Caco-2 (cell line): Measurements from ENCODE around the gene PAX4. TPM values are rescaled to one million over a fixed set of nuclear protein-coding genes. Genes with fewer than 3 reads are reported as not detected.

Experiments
- BruUV-seq: library from RNA; stranded (reverse); fragments of 400-500 nt; replicated peaks from 2 replicates; lab custom pipeline; 2021; lab: Mats Ljungman, UMichigan
- CTCF ChIA-PET: fragments of 300-600 bp; sonication (Branson Sonifier 250); formaldehyde crosslinking; loops from one replicate; lab custom pipeline; 2022; ENCODE audit warnings: antibody characterized with exemption; lab: Charles Lee
- POLR2A ChIA-PET: fragments of 300-600 bp; sonication (Branson Sonifier 250); formaldehyde crosslinking; loops from one replicate; lab custom pipeline; 2022; ENCODE audit warnings: antibody characterized with exemption; lab: Charles Lee
- DNase-seq, 2 experiments: peaks; one replicate each; pipeline versions ENCODE4 v3.0.0 to v3.0.0-alpha.2; 2020 to 2022
- H3K27me3 ChIP-seq: replicated peaks from 2 replicates; pipeline ENCODE4 v1.6.0; 2011; ENCODE audit warnings: low read length; ENCODE audit not compliant: control insufficient read depth, insufficient read depth
- H3K36me3 ChIP-seq: 2 replicates; pipeline ENCODE4 v1.5.1; 2011; ENCODE audit warnings: low read length; ENCODE audit not compliant: control insufficient read depth, insufficient read depth
- H3K4me1 ChIP-seq: fragments of 250-450 bp; sonication (Bioruptor Pico); 2 replicates; pipeline ENCODE4 v1.5.1; 2020; ENCODE audit warnings: mild to moderate bottlenecking
- H3K4me3 ChIP-seq: 2 replicates; pipeline ENCODE4 v1.5.1; 2011; ENCODE audit warnings: low read depth, mild to moderate bottlenecking, control low read depth, low read length
- H3K9me3 ChIP-seq: fragments of 250-450 bp; sonication (Bioruptor Pico); 2 replicates; pipeline ENCODE4 v1.5.1; 2020; ENCODE audit warnings: mild to moderate bottlenecking, moderate library complexity
- H3K27ac Mint-ChIP-seq: one replicate; pipeline ENCODE4 v1.8.0; 2022; ENCODE audit warnings: mixed read lengths; ENCODE audit not compliant: unreplicated experiment
- H3K27me3 Mint-ChIP-seq: one replicate; pipeline ENCODE4 v1.8.0; 2022; ENCODE audit warnings: mixed read lengths; ENCODE audit not compliant: insufficient read depth, unreplicated experiment
- H3K36me3 Mint-ChIP-seq: one replicate; pipeline ENCODE4 v1.8.0; 2022; ENCODE audit warnings: mild to moderate bottlenecking, mixed read lengths; ENCODE audit not compliant: insufficient read depth, unreplicated experiment
- H3K4me1 Mint-ChIP-seq: one replicate; pipeline ENCODE4 v1.8.0; 2022; ENCODE audit warnings: low read depth, mixed read lengths; ENCODE audit not compliant: unreplicated experiment
- H3K4me3 Mint-ChIP-seq: one replicate; pipeline ENCODE4 v1.8.0; 2022; ENCODE audit warnings: mild to moderate bottlenecking, moderate library complexity, mixed read lengths; ENCODE audit not compliant: unreplicated experiment
- H3K9me3 Mint-ChIP-seq: one replicate; pipeline ENCODE4 v1.8.0; 2022; ENCODE audit warnings: mixed read lengths; ENCODE audit not compliant: unreplicated experiment
- CTCF ChIP-seq, 2 experiments: fragments of 200-600 bp in 1 of 2; IDR thresholded peaks; 1 replicate in 1 of 2; 2 replicates in 1 of 2; pipeline versions ENCODE4 v1.5.1 to v1.8.0; 2011 to 2022; ENCODE audit warnings: antibody characterized with exemption in 1 of 2, control low read depth in 1 of 2, inconsistent platforms in 1 of 2, low read depth in 1 of 2, low read length in 1 of 2, mild to moderate bottlenecking in 1 of 2, moderate library complexity in 1 of 2; ENCODE audit not compliant: insufficient read depth in 1 of 2, severe bottlenecking in 1 of 2, unreplicated experiment in 1 of 2
- intact Hi-C: fragments of 100-400 bp; cut with micrococcal nuclease; formaldehyde crosslinking; loops from one replicate; pipeline ENCODE4 v1.10.0; 2022; ENCODE audit not compliant: unreplicated experiment
- total RNA-seq: library from RNA; stranded (reverse); gene quantifications from 2 replicates; pipeline ENCODE4 v1.2.3, GENCODE V29; 2022

PAX4 gene
- total RNA-seq, 1 experiment from 2014 or later = not detected

- Mint-ChIP-seq H3K36me3 (no peaks in the 10 kb centered on the region), H3K27me3 (peaks cover 30% of the 10 kb centered on the region), H3K4me3 (no peak overlapping the region), H3K27ac (no peak overlapping the region), H3K9me3 (no peaks in the 10 kb centered on the region), H3K4me1 (no peaks in the 10 kb centered on the region)
- Histone ChIP-seq H3K9me3 (no peaks in the 10 kb centered on the region), H3K4me3 (no peak overlapping the region), H3K27me3 (no peaks in the 10 kb centered on the region; the same call in 1 of the 2 replicates), H3K4me1 (no peaks in the 10 kb centered on the region), H3K36me3 (no peaks in the 10 kb centered on the region)
- intact Hi-C loops = no loop called here
- no peak for DNase-seq
- no peak for TF ChIP-seq CTCF (IDR thresholded peaks at IDR 0.05; ENCODE audit: insufficient read depth in 1 of 2, low read depth in 1 of 2, low read length in 1 of 2, severe bottlenecking in 1 of 2, unreplicated experiment in 1 of 2)
- ChIA-PET POLR2A (no interaction called here), CTCF (no interaction called here)
- no TSS peak for BruUV-seq
Measured at GRCh38 chr7:127625331-127625730, 7.4 kb upstream of the PAX4 start.

- no TSS peak for BruUV-seq
- Mint-ChIP-seq H3K4me1 (no peaks in the 10 kb centered on the region), H3K27me3 (peaks cover 50% of the 10 kb centered on the region), H3K36me3 (no peaks in the 10 kb centered on the region), H3K27ac (no peak overlapping the region), H3K4me3 (peak overlapping the region; percentile 26), H3K9me3 (no peaks in the 10 kb centered on the region)
- ChIA-PET CTCF (interaction anchor here (0.6 to 1.0 kb wide), 2 partner anchors 8 to 32 kb away, joined by 3 to 4 read pairs; no protein-coding TSS in a partner anchor), POLR2A (interaction anchor here (1.2 kb wide), 1 partner anchor 31 kb away, joined by 3 read pairs; no protein-coding TSS in a partner anchor)
- Histone ChIP-seq H3K36me3 (no peaks in the 10 kb centered on the region), H3K9me3 (no peaks in the 10 kb centered on the region), H3K27me3 (peaks cover 4% of the 10 kb centered on the region), H3K4me1 (no peaks in the 10 kb centered on the region), H3K4me3 (no peak overlapping the region)
- no peak for DNase-seq
- intact Hi-C loops = no loop called here
- no peak for TF ChIP-seq CTCF (IDR thresholded peaks at IDR 0.05; ENCODE audit: insufficient read depth in 1 of 2, low read depth in 1 of 2, low read length in 1 of 2, severe bottlenecking in 1 of 2, unreplicated experiment in 1 of 2)
Measured at GRCh38 chr7:127620406-127621233, 2.7 kb upstream of the PAX4 start.

- peak in 1 of 2 experiments; percentile 15 for DNase-seq
- H3K4me3 Mint-ChIP-seq = peak overlapping the region; percentile 26
Measured at GRCh38 chr7:127619681-127620405, 1.9 kb upstream of the PAX4 start.

More at GRCh38 chr7:127619681-127620405, 1.9 kb upstream of the PAX4 start:
- Mint-ChIP-seq H3K9me3 (no peaks in the 10 kb centered on the region), H3K27ac (no peak overlapping the region), H3K27me3 (peaks cover 52% of the 10 kb centered on the region), H3K4me1 (no peaks in the 10 kb centered on the region), H3K36me3 (no peaks in the 10 kb centered on the region)
- TF ChIP-seq CTCF (IDR thresholded peaks at IDR 0.05; ENCODE audit: insufficient read depth in 1 of 2, low read depth in 1 of 2, low read length in 1 of 2, severe bottlenecking in 1 of 2, unreplicated experiment in 1 of 2) = no peak
- Histone ChIP-seq H3K27me3 (peaks cover 4% of the 10 kb centered on the region), H3K36me3 (no peaks in the 10 kb centered on the region), H3K9me3 (no peaks in the 10 kb centered on the region), H3K4me3 (no peak overlapping the region), H3K4me1 (no peaks in the 10 kb centered on the region)
- no TSS peak for BruUV-seq
- ChIA-PET POLR2A (interaction anchor here (1.2 kb wide), 1 partner anchor 31 kb away, joined by 3 read pairs; no protein-coding TSS in a partner anchor), CTCF (interaction anchor here (1.0 kb wide), 1 partner anchor 31 kb away, joined by 4 read pairs; no protein-coding TSS in a partner anchor)
- intact Hi-C loops = no loop called here
